T-helper 2 cell treated with Interferon-gamma antibody and Interleukin-4, amounts not matched to agents 5 μg/mL and 100 μg/mL, for 36 hours (primary cell): ENCODE results near the gene NCOA4.
"Not testable (repeated sequence)": the region's sequence is repeated elsewhere in the genome, so short reads cannot be mapped to it uniquely, and the experiment has no call there.

Experiments used
- DNase-seq: peaks from one replicate; pipeline ENCODE4 v3.0.0; 2021; ENCODE audit warnings: low spot score
- H3K27ac Mint-ChIP-seq: one replicate; pipeline ENCODE4 v1.8.0; 2021; ENCODE audit warnings: mild to moderate bottlenecking, mixed read lengths
- H3K27me3 Mint-ChIP-seq: one replicate; pipeline ENCODE4 v1.8.0; 2021; ENCODE audit warnings: low read depth, mixed read lengths
- H3K36me3 Mint-ChIP-seq: one replicate; pipeline ENCODE4 v1.8.0; 2021; ENCODE audit warnings: low read depth, mixed read lengths
- H3K4me1 Mint-ChIP-seq: one replicate; pipeline ENCODE4 v1.8.0; 2021; ENCODE audit warnings: low read depth, mixed read lengths
- H3K4me3 Mint-ChIP-seq: one replicate; pipeline ENCODE4 v1.8.0; 2022; ENCODE audit warnings: mild to moderate bottlenecking, moderate library complexity, mixed read lengths
- H3K9me3 Mint-ChIP-seq: one replicate; pipeline ENCODE4 v1.8.0; 2021; ENCODE audit warnings: mixed read lengths

The NCOA4 gene

GRCh38 chr10:46002189-46002687 lies 28.2 kb downstream of the NCOA4 start:
- H3K4me3 Mint-ChIP-seq, DNase-seq, H3K9me3 Mint-ChIP-seq, H3K27ac Mint-ChIP-seq, H3K4me1 Mint-ChIP-seq, H3K27me3 Mint-ChIP-seq: not testable (repeated sequence)
- peaks cover 69% of the 10 kb centered on the region for H3K36me3 Mint-ChIP-seq

- Mint-ChIP-seq H3K4me3 (no peak overlapping the region), H3K4me1 (no peaks in the 10 kb centered on the region), H3K27me3 (no peaks in the 10 kb centered on the region), H3K36me3 (peaks cover 65% of the 10 kb centered on the region), H3K9me3 (no peaks in the 10 kb centered on the region), H3K27ac (no peak overlapping the region)
- no peak for DNase-seq
Measured at GRCh38 chr10:46001187-46001756, 29.2 kb downstream of the NCOA4 start.

- Mint-ChIP-seq H3K9me3 (no peaks in the 10 kb centered on the region), H3K36me3 (peaks cover 61% of the 10 kb centered on the region), H3K27ac (no peak overlapping the region)
Measured at GRCh38 chr10:46000538-46000937, 29.9 kb downstream of the NCOA4 start.

GRCh38 chr10:45999955-46000354 lies 30.5 kb downstream of the NCOA4 start:
- not testable (repeated sequence) for H3K9me3 Mint-ChIP-seq, H3K27me3 Mint-ChIP-seq, H3K4me3 Mint-ChIP-seq, DNase-seq, H3K27ac Mint-ChIP-seq, H3K4me1 Mint-ChIP-seq
- peaks cover 57% of the 10 kb centered on the region for H3K36me3 Mint-ChIP-seq

More at GRCh38 chr10:46000538-46000937, 29.9 kb downstream of the NCOA4 start:
- Mint-ChIP-seq H3K4me3 (no peak overlapping the region), H3K27me3 (no peaks in the 10 kb centered on the region), H3K4me1 (no peaks in the 10 kb centered on the region)
- DNase-seq = no peak

- no peak overlapping the region for H3K4me3 Mint-ChIP-seq
- no peak for DNase-seq
- peaks cover 54% of the 10 kb centered on the region for H3K36me3 Mint-ChIP-seq
- no peaks in the 10 kb centered on the region for H3K27me3 Mint-ChIP-seq
- H3K27ac Mint-ChIP-seq = no peak overlapping the region
- no peaks in the 10 kb centered on the region for H3K9me3 Mint-ChIP-seq
- no peaks in the 10 kb centered on the region for H3K4me1 Mint-ChIP-seq
Measured at GRCh38 chr10:45997994-45998763, 32.2 kb downstream of the NCOA4 start.

- Mint-ChIP-seq H3K27me3 (no peaks in the 10 kb centered on the region), H3K36me3 (peaks cover 57% of the 10 kb centered on the region), H3K4me1 (no peaks in the 10 kb centered on the region), H3K9me3 (no peaks in the 10 kb centered on the region), H3K27ac (peak overlapping the region; percentile 38), H3K4me3 (no peak overlapping the region)
- no peak for DNase-seq
Measured at GRCh38 chr10:45997557-45997956, 32.9 kb downstream of the NCOA4 start.

GRCh38 chr10:45985590-45985989 lies 44.8 kb downstream of the NCOA4 start:
- H3K36me3 Mint-ChIP-seq = peaks cover 27% of the 10 kb centered on the region

GRCh38 chr10:45984473-45984872 lies 46.0 kb downstream of the NCOA4 start:
- DNase-seq, H3K27ac Mint-ChIP-seq, H3K9me3 Mint-ChIP-seq, H3K27me3 Mint-ChIP-seq, H3K4me3 Mint-ChIP-seq, H3K4me1 Mint-ChIP-seq: not testable (repeated sequence)
- peaks cover 27% of the 10 kb centered on the region for H3K36me3 Mint-ChIP-seq

More at GRCh38 chr10:45985590-45985989, 44.8 kb downstream of the NCOA4 start:
- H3K4me1 Mint-ChIP-seq, H3K27me3 Mint-ChIP-seq, H3K9me3 Mint-ChIP-seq, H3K4me3 Mint-ChIP-seq, H3K27ac Mint-ChIP-seq, DNase-seq: not testable (repeated sequence)

GRCh38 chr10:45983538-45984186 lies 46.8 kb downstream of the NCOA4 start:
- not testable (repeated sequence) for H3K27me3 Mint-ChIP-seq

GRCh38 chr10:45981367-45981766 lies 49.1 kb downstream of the NCOA4 start:
- not testable (repeated sequence) for H3K27me3 Mint-ChIP-seq, H3K4me3 Mint-ChIP-seq, H3K9me3 Mint-ChIP-seq, H3K4me1 Mint-ChIP-seq, H3K27ac Mint-ChIP-seq, DNase-seq
- peaks cover 22% of the 10 kb centered on the region for H3K36me3 Mint-ChIP-seq

More at GRCh38 chr10:45983538-45984186, 46.8 kb downstream of the NCOA4 start:
- DNase-seq = peak; percentile 15
- not testable (repeated sequence) for H3K9me3 Mint-ChIP-seq, H3K4me3 Mint-ChIP-seq, H3K4me1 Mint-ChIP-seq, H3K27ac Mint-ChIP-seq
- H3K36me3 Mint-ChIP-seq = peaks cover 25% of the 10 kb centered on the region

GRCh38 chr10:45978554-45978953 lies 51.9 kb downstream of the NCOA4 start:
- Mint-ChIP-seq H3K36me3 (peaks cover 19% of the 10 kb centered on the region), H3K4me1 (peaks cover 11% of the 10 kb centered on the region)
- H3K27ac Mint-ChIP-seq, H3K27me3 Mint-ChIP-seq, DNase-seq, H3K9me3 Mint-ChIP-seq, H3K4me3 Mint-ChIP-seq: not testable (repeated sequence)

- peak overlapping the region; percentile 42 for H3K4me3 Mint-ChIP-seq
- peaks cover 21% of the 10 kb centered on the region for H3K36me3 Mint-ChIP-seq
- not testable (repeated sequence) for H3K27me3 Mint-ChIP-seq, H3K9me3 Mint-ChIP-seq, H3K27ac Mint-ChIP-seq, DNase-seq
- H3K4me1 Mint-ChIP-seq = peaks cover 17% of the 10 kb centered on the region
Measured at GRCh38 chr10:45974041-45974440, 56.4 kb downstream of the NCOA4 start.

GRCh38 chr10:45972813-45973169 lies 57.6 kb downstream of the NCOA4 start:
- peaks cover 18% of the 10 kb centered on the region for H3K36me3 Mint-ChIP-seq
- DNase-seq, H3K9me3 Mint-ChIP-seq, H3K27me3 Mint-ChIP-seq: not testable (repeated sequence)
- peaks cover 17% of the 10 kb centered on the region for H3K4me1 Mint-ChIP-seq
- peak overlapping the region; percentile 96 for H3K27ac Mint-ChIP-seq
- peak overlapping the region; percentile 96 for H3K4me3 Mint-ChIP-seq

- peaks cover 17% of the 10 kb centered on the region for H3K4me1 Mint-ChIP-seq
- not testable (repeated sequence) for H3K27me3 Mint-ChIP-seq, H3K9me3 Mint-ChIP-seq
- H3K36me3 Mint-ChIP-seq = peaks cover 18% of the 10 kb centered on the region
- H3K27ac Mint-ChIP-seq = peak within 1 kb of the TSS; percentile 96
- peak; percentile 88 for DNase-seq
- peak within 1 kb of the TSS; percentile 96 for H3K4me3 Mint-ChIP-seq
Measured at GRCh38 chr10:45972106-45972812, 58.2 kb downstream of the NCOA4 start, which contains the start of gene TIMM23. Gene TIMM23, plus strand, starts transcription at chr10:45972489. Its CDS starts 136 bp downstream, at chr10:45972625.
